Spleen (tissue), 3 donors: ENCODE results near the gene LYZL2.

Source experiments
- POLR2A ChIP-seq, 3 donors: fragments of 450-650 bp; IDR thresholded peaks; one replicate each; pipeline ENCODE4 v1.5.1; 2017; ENCODE audit warnings: antibody characterized with exemption in 3 of 3, mild to moderate bottlenecking in 1 of 3
- POLR2AphosphoS5 ChIP-seq, 3 donors: sonication (generic); formaldehyde crosslinking; IDR thresholded peaks; one replicate each; pipeline ENCODE4 v1.5.1; 2017; ENCODE audit warnings: antibody characterized with exemption in 3 of 3

DNA sequence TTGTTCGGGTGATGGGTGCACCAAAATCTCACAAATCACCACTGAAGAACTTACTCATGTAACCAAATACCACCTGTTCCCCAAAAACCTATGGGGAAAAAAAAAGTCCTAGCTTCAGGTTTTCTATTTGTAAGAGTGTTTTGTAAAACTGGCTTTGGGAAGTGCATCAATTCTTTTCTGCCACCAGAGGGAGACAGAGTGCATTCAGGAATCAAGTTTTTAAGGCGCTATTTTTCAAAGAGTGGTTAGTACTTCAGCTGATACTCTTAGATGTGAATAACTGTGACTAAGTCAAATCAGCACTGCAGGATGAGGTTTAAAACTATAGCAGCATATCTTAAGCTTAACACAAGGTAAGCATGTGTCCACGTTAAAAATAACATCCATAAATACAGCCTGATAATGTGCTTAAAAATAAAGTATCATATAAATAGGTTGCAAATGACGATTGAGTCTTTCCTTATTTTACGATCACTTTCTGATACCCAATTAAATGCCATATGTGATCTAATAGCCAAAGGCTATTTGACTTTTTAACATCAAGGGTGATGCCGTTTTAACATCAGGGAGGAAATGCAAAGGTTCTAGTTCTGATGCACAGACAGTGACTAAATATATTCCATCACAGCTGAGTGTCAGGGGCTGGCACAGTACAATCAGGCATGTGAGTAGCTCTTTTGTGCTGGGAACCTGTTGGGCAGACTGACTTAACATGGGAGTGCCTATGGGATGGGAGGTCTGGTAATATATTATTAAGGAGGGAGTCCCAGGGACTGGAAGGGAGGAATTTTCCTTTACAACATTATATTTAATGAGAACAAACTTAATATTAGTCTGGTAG is 10.6 kb upstream of the LYZL2 start:
- no peak for TF ChIP-seq POLR2AphosphoS5 (IDR thresholded peaks at IDR 0.05)
- TF ChIP-seq POLR2A (IDR thresholded peaks at IDR 0.05), result no peak
